Measurements from ENCODE around the gene PSMG3. TPM values are rescaled to one million over a fixed set of nuclear protein-coding genes. Genes with fewer than 3 reads are reported as not detected.

The PSMG3 gene
- total and polyA plus RNA-seq, 2 of the 8 experiments (the other 6 are each of a cell fraction or from before 2014, with no cell fraction given): 30.2 to 62.0 TPM

DNA sequence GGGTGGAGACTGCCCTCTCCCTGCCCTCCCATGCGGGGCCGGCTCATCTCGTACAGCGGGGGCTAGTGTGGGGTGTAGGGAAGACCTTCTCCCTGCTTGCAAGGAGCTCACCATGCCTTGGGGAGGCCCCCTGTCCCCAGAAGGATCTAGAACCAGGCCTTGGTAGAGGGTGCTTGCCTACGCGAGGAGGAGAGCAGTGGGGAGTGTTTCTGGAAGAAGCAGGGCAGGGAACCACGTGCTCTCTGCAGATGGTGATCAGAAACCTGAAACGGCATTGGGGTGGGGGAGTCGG is 36.6 kb downstream of the PSMG3 start (continued):
- no peak for TF ChIP-seq POU5F1 (IDR thresholded peaks at IDR 0.05; ENCODE audit: low read depth, low read length)
